HL-60 (cell line): ENCODE measurements around the gene TTC9C.

Experiments
- CTCF ChIP-seq: IDR thresholded peaks from one replicate; pipeline ENCODE4 v1.5.1; 2011; ENCODE audit warnings: low read length, control low read depth, inconsistent platforms; ENCODE audit not compliant: insufficient read depth
- GABPA ChIP-seq: IDR thresholded peaks from 2 replicates; pipeline ENCODE4 v1.6.1; 2012; ENCODE audit warnings: low read depth
- POLR2AphosphoS5 ChIP-seq: IDR thresholded peaks from 2 replicates; pipeline ENCODE4 v1.6.1; 2012; ENCODE audit warnings: low read depth
- REST ChIP-seq: IDR thresholded peaks from 2 replicates; pipeline ENCODE4 v1.6.1; 2012; ENCODE audit warnings: low read depth; ENCODE audit not compliant: insufficient replicate concordance
- SPI1 ChIP-seq: IDR thresholded peaks from 2 replicates; pipeline ENCODE4 v1.6.1; 2012; ENCODE audit warnings: low read depth, mild to moderate bottlenecking, borderline replicate concordance

GRCh38 chr11:62726915-62727164 is 1.4 kb upstream of the TTC9C start:
- TF ChIP-seq CTCF (no peak), POLR2AphosphoS5 (no peak), GABPA (no peak), REST (no peak), SPI1 (no peak)
